GM19035 (cell line): ENCODE data around the gene EPS15.
"Not testable (repeated sequence)": the region's sequence is repeated elsewhere in the genome, so short reads cannot be mapped to it uniquely, and the experiment has no call there.

Experiments
- ATAC-seq: cut with Tn5 transposase; IDR thresholded peaks from one replicate; pipeline ENCODE4 v1.9.1; 2021; ENCODE audit not compliant: unreplicated experiment

The EPS15 gene

DNA sequence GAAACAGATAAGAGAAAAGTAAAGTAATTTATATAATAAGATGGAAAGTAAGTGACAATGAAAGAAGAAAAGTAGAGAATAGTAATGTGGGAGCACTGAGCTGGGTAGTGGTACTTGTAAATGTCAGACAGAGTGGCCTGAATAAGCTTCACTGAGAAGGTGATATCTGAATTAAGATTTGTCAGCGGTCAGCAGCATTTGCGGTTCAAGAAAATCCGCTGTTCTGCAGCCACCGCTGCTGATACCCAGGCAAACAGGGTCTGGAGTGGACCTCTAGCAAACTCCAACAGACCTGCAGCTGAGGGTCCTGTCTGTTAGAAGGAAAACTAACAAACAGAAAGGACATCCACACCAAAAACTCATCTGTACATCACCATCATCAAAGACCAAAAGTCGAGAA lies 132.8 kb downstream of the EPS15 start:
- ATAC-seq, result not testable (repeated sequence)

GRCh38 chr1:51385776-51386175 lies 133.3 kb downstream of the EPS15 start:
- ATAC-seq, result no peak

DNA sequence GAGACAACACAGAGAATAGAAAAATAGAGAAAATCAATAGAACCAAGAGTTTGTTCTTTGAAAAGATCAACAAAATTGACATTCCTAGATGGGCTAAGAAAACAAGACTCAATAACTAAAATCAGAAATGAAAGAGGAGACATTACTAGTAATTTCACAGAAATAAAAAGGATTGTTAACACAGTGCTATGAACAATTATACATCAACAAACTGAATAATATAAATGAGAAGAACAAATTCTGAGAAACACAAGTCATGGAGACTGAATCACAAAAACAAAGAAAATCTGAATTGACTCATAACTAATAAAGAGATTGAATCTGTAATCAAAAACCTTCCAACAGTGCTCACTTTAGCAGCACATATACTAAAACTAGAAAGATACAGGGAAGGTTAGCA lies 137.1 kb downstream of the EPS15 start:
- no peak for ATAC-seq

DNA sequence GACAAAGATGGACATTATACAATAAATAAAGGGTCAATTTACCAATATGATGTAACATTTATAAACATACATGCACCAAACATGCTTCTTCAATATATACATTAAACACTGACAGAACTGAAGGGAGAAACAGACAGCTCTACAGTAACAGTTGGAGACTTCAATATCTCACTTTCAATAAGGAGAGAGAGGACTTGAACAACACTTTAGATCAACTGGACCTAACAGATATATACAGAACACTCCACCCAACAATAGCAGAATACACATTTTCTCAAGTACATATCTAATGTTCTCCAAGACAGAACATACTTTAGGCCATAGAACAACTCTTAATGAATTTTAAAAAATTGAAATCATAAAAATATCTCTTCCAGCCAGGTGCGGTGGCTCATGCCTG lies 138.1 kb downstream of the EPS15 start:
- no peak for ATAC-seq

- ATAC-seq, result no peak
Measured at GRCh38 chr1:51378871-51379270, 140.2 kb downstream of the EPS15 start.

- ATAC-seq, result no peak
Measured at GRCh38 chr1:51373898-51374297, 145.2 kb downstream of the EPS15 start.

GRCh38 chr1:51372561-51372960 lies 146.5 kb downstream of the EPS15 start:
- no peak for ATAC-seq

GRCh38 chr1:51369171-51369570 lies 149.9 kb downstream of the EPS15 start:
- no peak for ATAC-seq

GRCh38 chr1:51365774-51366173 lies 153.3 kb downstream of the EPS15 start:
- no peak for ATAC-seq

GRCh38 chr1:51359879-51360278 lies 159.2 kb downstream of the EPS15 start:
- ATAC-seq, result no peak

DNA sequence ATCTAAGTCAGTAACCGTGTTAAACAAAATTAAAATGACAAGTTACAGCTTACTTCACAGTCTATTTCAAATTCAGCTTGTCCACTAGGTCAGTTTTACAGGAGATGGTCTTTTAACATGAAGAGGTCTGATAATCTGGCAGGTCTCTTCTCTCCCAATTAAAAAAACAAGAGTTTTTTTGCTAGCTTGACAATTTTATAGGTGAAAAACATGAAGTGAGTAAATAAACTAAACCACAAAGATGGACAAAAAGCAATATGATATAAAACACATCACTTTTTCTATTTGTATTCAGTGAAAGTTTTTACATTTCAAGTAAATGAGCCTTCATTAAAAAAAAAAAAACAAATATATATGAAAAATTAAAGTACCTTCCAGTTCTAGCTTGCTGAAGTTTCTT lies 163.7 kb downstream of the EPS15 start:
- no peak for ATAC-seq

DNA sequence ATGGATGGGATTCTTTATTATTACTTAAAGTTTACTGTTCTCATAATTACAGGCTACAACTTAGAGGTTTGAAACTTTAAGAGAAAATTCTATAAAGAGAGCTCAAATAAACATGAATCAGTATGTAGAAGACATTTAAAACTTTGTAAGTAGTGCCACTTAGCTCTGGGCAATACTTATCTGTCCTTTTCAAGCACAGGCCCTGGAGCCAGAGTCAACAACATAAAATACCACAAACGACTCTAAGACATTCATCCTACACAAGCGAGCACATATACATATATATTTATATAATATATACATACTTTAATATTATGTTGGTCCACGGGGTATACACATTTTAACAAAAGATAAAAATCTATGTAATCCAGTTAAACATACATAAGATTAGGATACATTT lies 164.7 kb downstream of the EPS15 start:
- ATAC-seq, result no peak

- no peak for ATAC-seq
Measured at GRCh38 chr1:51351907-51352306, 167.2 kb downstream of the EPS15 start.

DNA sequence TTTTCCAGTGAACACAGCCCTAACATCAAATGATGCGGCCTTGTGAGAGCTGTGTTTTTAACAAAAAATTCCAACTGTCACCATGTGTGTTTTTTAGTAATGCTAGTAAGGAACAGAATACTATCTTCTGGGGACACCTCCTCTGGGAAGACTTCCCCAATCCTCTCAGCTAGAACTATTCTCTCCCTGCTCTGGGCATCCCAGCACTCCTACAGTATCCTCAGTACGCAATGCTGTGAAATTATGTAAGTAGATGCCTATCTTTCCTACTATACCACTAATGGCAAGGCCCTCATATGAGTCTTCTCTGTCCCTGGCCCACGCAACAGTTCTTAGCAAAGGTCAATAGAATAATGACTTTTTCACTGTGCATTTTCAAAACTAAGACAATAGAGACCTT lies 169.2 kb downstream of the EPS15 start:
- ATAC-seq, result no peak

DNA sequence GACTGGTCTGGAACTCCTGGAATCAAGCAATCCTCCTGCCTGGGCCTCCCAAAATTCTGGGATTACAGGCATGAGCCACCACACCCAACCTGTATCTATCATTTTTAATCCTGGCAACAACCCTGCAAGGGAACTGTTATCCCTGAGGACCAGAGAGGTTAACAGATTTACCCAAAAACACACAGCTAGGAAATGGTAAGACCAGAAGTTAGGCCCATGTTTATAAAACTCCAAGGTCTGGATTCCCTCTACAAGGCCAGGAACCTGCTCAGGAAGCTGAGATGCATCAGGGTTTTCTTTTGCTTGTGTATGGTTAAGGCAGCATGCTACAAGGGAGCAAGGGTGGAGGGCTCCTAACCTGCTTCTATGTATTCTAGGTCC lies 170.9 kb downstream of the EPS15 start:
- ATAC-seq, result no peak

DNA sequence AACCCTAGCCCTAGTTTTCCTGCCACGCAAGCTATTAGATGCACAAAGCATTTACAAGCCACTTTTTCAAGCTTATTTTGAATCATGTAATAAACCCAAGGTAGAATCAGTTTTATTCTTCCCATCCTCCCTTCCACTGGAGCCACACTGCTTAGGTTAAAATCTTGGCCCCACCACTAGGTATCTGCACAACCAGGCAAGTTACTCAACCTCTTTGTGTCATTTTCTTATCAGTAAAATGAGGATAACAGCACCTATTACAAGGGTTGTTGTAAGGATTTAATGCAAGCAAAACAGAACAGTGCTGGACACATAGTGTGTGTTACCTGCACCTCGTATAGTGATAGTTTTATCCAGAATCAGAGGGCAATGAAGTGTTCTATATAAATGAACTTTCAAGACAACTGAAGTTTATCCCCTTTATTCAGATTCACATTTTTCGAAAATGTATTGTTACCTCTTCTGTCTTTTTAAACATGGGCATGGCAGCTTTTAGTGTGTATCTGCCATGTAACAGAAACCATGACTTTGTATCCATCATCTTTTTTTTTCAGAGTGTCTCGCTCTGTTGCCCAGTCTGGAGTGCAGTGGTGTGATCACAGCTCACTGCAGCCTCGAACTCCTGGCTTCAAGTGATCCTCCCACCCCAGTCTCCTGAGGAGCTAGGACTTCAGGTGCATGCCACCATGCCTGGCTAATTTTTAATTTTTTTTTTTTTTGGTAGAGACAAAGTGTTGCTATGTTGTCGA lies 171.5 kb downstream of the EPS15 start:
- no peak for ATAC-seq

DNA sequence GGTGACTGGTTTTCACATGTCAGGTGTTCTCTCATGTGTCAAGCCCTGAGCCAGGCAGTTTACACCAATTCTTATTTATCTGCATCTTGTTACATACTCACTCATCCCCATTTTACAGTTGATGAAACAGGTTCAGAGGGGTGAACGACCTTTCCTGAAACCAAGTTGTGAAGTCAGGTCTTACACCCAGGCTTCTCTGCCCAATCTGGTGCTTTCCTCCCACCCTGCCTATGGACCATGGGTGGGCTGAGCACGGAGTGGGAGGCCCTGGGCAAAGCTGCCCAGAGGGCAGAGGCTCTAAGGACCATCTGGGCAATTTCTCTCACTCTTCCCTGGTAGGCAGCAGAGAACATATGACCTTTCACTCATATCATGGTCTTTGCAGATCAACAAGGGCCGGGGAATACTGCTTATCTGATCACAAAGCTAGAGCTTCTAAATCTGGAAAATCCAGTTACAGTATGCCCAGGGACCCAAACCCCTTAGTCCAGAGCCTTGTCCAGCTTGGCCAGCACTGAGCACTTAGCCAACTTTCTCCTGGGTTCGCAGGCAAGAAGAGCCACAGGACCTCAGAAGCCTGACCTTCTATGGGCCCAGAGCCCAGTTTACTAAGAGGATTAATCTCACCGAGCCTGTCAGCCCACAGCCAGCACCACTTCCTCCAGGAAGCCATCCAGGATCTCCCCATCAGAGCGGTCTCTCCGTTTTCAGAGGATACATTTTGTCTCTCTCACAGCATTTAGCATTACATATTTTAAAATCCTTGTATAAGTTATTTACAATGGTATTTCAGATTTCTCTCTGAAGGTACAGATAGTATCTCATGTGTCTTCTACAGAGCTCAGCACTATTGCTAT lies 172.8 kb downstream of the EPS15 start:
- ATAC-seq, result no peak

DNA sequence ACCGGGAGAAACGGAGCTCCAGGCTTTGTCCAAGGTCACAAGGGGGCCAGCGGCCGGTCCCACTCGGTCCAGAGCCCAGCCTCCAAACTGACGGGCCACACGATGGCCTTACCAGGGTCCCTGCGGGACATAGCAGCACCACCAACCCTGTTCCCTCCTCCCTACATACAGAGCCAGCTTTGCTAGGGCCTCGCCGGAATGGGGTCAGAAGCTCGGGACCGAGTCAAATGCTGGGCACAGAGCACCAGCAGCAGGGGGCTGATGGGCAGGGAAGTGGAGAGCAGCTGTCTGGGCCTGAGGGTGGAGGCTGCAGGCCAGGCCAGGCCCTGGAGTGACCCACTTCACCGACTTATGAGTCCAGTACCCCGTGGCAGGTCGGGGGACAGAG lies 173.8 kb downstream of the EPS15 start:
- no peak for ATAC-seq

- ATAC-seq, result no peak
Measured at GRCh38 chr1:51344602-51345299, 174.3 kb downstream of the EPS15 start.

DNA sequence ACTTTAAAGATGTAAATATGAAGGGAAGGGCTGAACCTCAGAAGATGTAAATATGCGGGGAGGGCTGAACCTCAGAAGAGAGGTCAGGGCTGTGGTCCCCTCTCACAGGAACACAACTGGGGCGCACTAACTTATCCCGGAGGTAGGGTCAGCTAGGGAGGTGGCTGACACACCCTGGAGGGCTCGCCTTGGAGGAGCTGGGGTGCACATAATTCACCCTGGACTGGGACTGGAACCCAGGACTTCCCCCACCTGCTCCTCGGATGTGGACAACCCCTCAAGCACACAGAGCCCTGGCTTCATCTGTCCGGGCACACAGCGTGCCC lies 174.8 kb downstream of the EPS15 start:
- no peak for ATAC-seq

DNA sequence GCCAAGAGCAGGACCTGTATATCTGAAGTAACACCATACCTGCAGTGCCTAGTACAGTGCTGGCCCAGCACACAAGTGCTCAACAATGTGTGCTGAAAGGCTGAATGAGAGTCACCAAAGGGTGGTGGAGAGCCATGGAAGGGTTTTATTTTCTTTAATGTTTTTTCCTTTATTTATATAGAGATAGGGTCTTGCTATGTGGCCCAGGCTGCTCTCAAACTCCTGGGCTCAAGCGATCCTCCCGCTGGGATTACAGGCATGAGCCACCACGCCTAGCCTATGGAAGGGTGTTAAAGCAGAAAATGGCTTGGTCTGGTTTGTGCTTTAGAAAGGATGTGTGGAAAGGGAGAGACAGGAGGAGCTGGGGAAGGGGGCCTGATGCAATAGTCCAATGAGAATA lies 175.4 kb downstream of the EPS15 start:
- no peak for ATAC-seq

GRCh38 chr1:51342591-51343206 lies 176.4 kb downstream of the EPS15 start:
- no peak for ATAC-seq
